Activated CD8-positive, alpha-beta memory T cell treated with anti-CD3 and anti-CD28 coated beads for 24 hours (primary cell): ENCODE data around the gene ZNHIT2.
A peak's percentile ranks its signal among the peaks of the same experiment; 100 is the strongest.

Experiments used
- DNase-seq: peaks from one replicate; pipeline ENCODE4 v3.0.0-alpha.2; 2020

ZNHIT2 gene

GRCh38 chr11:65118097-65118837 is 766 bp upstream of the ZNHIT2 start:
- no peak for DNase-seq

GRCh38 chr11:65116370-65117205 is 913 bp downstream of the ZNHIT2 start:
- DNase-seq, result peak; percentile 84

GRCh38 chr11:65115361-65116082 is 2.0 kb downstream of the ZNHIT2 start:
- DNase-seq, result no peak

- DNase-seq, result no peak
Measured at GRCh38 chr11:65114538-65115171, 2.8 kb downstream of the ZNHIT2 start.

- DNase-seq, result no peak
Measured at GRCh38 chr11:65113839-65114238, 3.7 kb downstream of the ZNHIT2 start.

- no peak for DNase-seq
Measured at GRCh38 chr11:65113361-65113756, 4.1 kb downstream of the ZNHIT2 start.

GRCh38 chr11:65112546-65113360 is 4.7 kb downstream of the ZNHIT2 start:
- DNase-seq, result peak; percentile 89

GRCh38 chr11:65111744-65112545 is 5.6 kb downstream of the ZNHIT2 start, which contains the start of gene TM7SF2:
TSS of gene TM7SF2 (plus strand) at chr11:65111872. CDS start at chr11:65112016, 144 bp downstream.
- DNase-seq, result peak; percentile 95

GRCh38 chr11:65111159-65111743 is 6.2 kb downstream of the ZNHIT2 start:
- DNase-seq, result no peak

GRCh38 chr11:65110354-65110861 is 7.1 kb downstream of the ZNHIT2 start:
- DNase-seq, result peak; percentile 100

GRCh38 chr11:65109231-65110198 is 8.0 kb downstream of the ZNHIT2 start:
- no peak for DNase-seq

GRCh38 chr11:65108469-65109123 is 8.9 kb downstream of the ZNHIT2 start:
- no peak for DNase-seq

GRCh38 chr11:65107751-65108468 is 9.6 kb downstream of the ZNHIT2 start:
- DNase-seq, result no peak

GRCh38 chr11:65107078-65107477 is 10.4 kb downstream of the ZNHIT2 start:
- no peak for DNase-seq

- DNase-seq, result no peak
Measured at GRCh38 chr11:65104628-65105027, 12.9 kb downstream of the ZNHIT2 start.

- DNase-seq, result no peak
Measured at GRCh38 chr11:65103476-65103875, 14.0 kb downstream of the ZNHIT2 start.

GRCh38 chr11:65102142-65103095 is 15.1 kb downstream of the ZNHIT2 start:
- no peak for DNase-seq
